CD4-positive, alpha-beta T cell treated with Interleukin-1 beta for 1 hour (primary cell): ENCODE measurements around the gene ZBTB47.

Experiments
- DNase-seq, 2 donors: peaks; one replicate each; pipeline ENCODE4 v3.0.0-alpha.2; 2020 to 2022

Gene ZBTB47

GRCh38 chr3:42653303-42653559 lies 266 bp upstream of the ZBTB47 start:
- DNase-seq: no peak

- peak in 1 of 2 donors; percentile 5 for DNase-seq
Measured at GRCh38 chr3:42654331-42655201, 1.1 kb downstream of the ZBTB47 start.

- DNase-seq: peak in 1 of 2 donors; percentile 6
Measured at GRCh38 chr3:42655331-42655888, 1.9 kb downstream of the ZBTB47 start.

GRCh38 chr3:42655980-42656679 lies 2.6 kb downstream of the ZBTB47 start:
- no peak for DNase-seq

- DNase-seq: no peak
Measured at GRCh38 chr3:42656680-42657610, 3.4 kb downstream of the ZBTB47 start.

- no peak for DNase-seq
Measured at GRCh38 chr3:42657675-42658074, 4.2 kb downstream of the ZBTB47 start.

GRCh38 chr3:42658091-42658770 lies 4.7 kb downstream of the ZBTB47 start:
- no peak for DNase-seq

- no peak for DNase-seq
Measured at GRCh38 chr3:42658771-42659390, 5.4 kb downstream of the ZBTB47 start.

GRCh38 chr3:42659451-42660130 lies 6.1 kb downstream of the ZBTB47 start:
- no peak for DNase-seq

GRCh38 chr3:42660131-42660715 lies 6.7 kb downstream of the ZBTB47 start:
- DNase-seq: no peak

GRCh38 chr3:42660898-42661297 lies 7.4 kb downstream of the ZBTB47 start:
- no peak for DNase-seq

GRCh38 chr3:42661593-42662022 lies 8.1 kb downstream of the ZBTB47 start:
- no peak for DNase-seq

- DNase-seq: no peak
Measured at GRCh38 chr3:42662037-42662812, 8.7 kb downstream of the ZBTB47 start.

- DNase-seq: no peak
Measured at GRCh38 chr3:42662813-42663535, 9.5 kb downstream of the ZBTB47 start.

- peak in 1 of 2 donors; percentile 54 for DNase-seq
Measured at GRCh38 chr3:42663581-42664437, 10.3 kb downstream of the ZBTB47 start.

- no peak for DNase-seq
Measured at GRCh38 chr3:42664438-42664803, 10.9 kb downstream of the ZBTB47 start.

GRCh38 chr3:42665050-42665878 lies 11.8 kb downstream of the ZBTB47 start:
- no peak for DNase-seq
